ENCODE data around the gene ARHGAP15.

The ARHGAP15 gene

GRCh38 chr2:143776526-143777297 is 647.5 kb downstream of the ARHGAP15 start:
- H3K27ac ChIP-seq (ENCODE audit: low read depth, low read length), result no peak overlapping the region
- H3K9me3 ChIP-seq (ENCODE audit: control insufficient read depth, insufficient read depth, low read length), result no peaks in the 10 kb centered on the region
- H3K4me1 ChIP-seq (ENCODE audit: control insufficient read depth, low read length), result no peaks in the 10 kb centered on the region
- H3K27me3 ChIP-seq (ENCODE audit: control insufficient read depth, low read length), result no peaks in the 10 kb centered on the region
- no peak overlapping the region for H3K4me2 ChIP-seq (ENCODE audit: low read length)
- H3F3A ChIP-seq (ENCODE audit: control insufficient read depth, insufficient read depth), result no peaks in the 10 kb centered on the region
- no peak overlapping the region for H3K4me3 ChIP-seq (ENCODE audit: low read length)
- no peaks in the 10 kb centered on the region for H3K79me2 ChIP-seq (ENCODE audit: control insufficient read depth, low read length)
- no peaks in the 10 kb centered on the region for H3K9me2 ChIP-seq (replicated peaks; ENCODE audit: control insufficient read depth, low read length)
- no peaks in the 10 kb centered on the region for H3K36me3 ChIP-seq (ENCODE audit: control insufficient read depth, low read length)
- TF ChIP-seq EZH2phosphoT487 (IDR thresholded peaks at IDR 0.05; ENCODE audit: borderline replicate concordance, low read length), result no peak
- no peak for TF ChIP-seq CTCF (IDR thresholded peaks at IDR 0.05; ENCODE audit: low read depth, low read length, poor library complexity, severe bottlenecking)
- H4K20me1 ChIP-seq (ENCODE audit: control insufficient read depth, insufficient read depth, low read depth, low read length), result no peaks in the 10 kb centered on the region

GRCh38 chr2:143779021-143779420 is 649.8 kb downstream of the ARHGAP15 start:
- Histone ChIP-seq H4K20me1 (ENCODE audit: control insufficient read depth, insufficient read depth, low read depth, low read length) (no peaks in the 10 kb centered on the region), H3K9me2 (replicated peaks; ENCODE audit: control insufficient read depth, low read length) (no peaks in the 10 kb centered on the region), H3K9me3 (ENCODE audit: control insufficient read depth, insufficient read depth, low read length) (no peaks in the 10 kb centered on the region), H3K4me2 (ENCODE audit: low read length) (no peak overlapping the region), H3K79me2 (ENCODE audit: control insufficient read depth, low read length) (no peaks in the 10 kb centered on the region), H3K27ac (ENCODE audit: low read depth, low read length) (no peak overlapping the region), H3F3A (ENCODE audit: control insufficient read depth, insufficient read depth) (no peaks in the 10 kb centered on the region), H3K27me3 (ENCODE audit: control insufficient read depth, low read length) (no peaks in the 10 kb centered on the region), H3K36me3 (ENCODE audit: control insufficient read depth, low read length) (no peaks in the 10 kb centered on the region), H3K4me1 (ENCODE audit: control insufficient read depth, low read length) (no peaks in the 10 kb centered on the region), H3K4me3 (ENCODE audit: low read length) (no peak overlapping the region)
- TF ChIP-seq CTCF (IDR thresholded peaks at IDR 0.05; ENCODE audit: low read depth, low read length, poor library complexity, severe bottlenecking) (no peak), EZH2phosphoT487 (IDR thresholded peaks at IDR 0.05; ENCODE audit: borderline replicate concordance, low read length) (no peak)

- Histone ChIP-seq H3K27me3 (ENCODE audit: control insufficient read depth, low read length) (no peaks in the 10 kb centered on the region), H3K4me3 (ENCODE audit: low read length) (no peak overlapping the region), H3K9me2 (replicated peaks; ENCODE audit: control insufficient read depth, low read length) (no peaks in the 10 kb centered on the region), H3K4me2 (ENCODE audit: low read length) (no peak overlapping the region), H3K27ac (ENCODE audit: low read depth, low read length) (no peak overlapping the region), H4K20me1 (ENCODE audit: control insufficient read depth, insufficient read depth, low read depth, low read length) (no peaks in the 10 kb centered on the region), H3F3A (ENCODE audit: control insufficient read depth, insufficient read depth) (no peaks in the 10 kb centered on the region), H3K9me3 (ENCODE audit: control insufficient read depth, insufficient read depth, low read length) (no peaks in the 10 kb centered on the region), H3K79me2 (ENCODE audit: control insufficient read depth, low read length) (no peaks in the 10 kb centered on the region), H3K36me3 (ENCODE audit: control insufficient read depth, low read length) (no peaks in the 10 kb centered on the region), H3K4me1 (ENCODE audit: control insufficient read depth, low read length) (no peaks in the 10 kb centered on the region)
- no peak for TF ChIP-seq CTCF (IDR thresholded peaks at IDR 0.05; ENCODE audit: low read depth, low read length, poor library complexity, severe bottlenecking)
- no peak for TF ChIP-seq EZH2phosphoT487 (IDR thresholded peaks at IDR 0.05; ENCODE audit: borderline replicate concordance, low read length)
Measured at GRCh38 chr2:143786026-143786765, 657.0 kb downstream of the ARHGAP15 start.
